ENCODE measurements around the gene PROM2. TPM values are rescaled to one million over a fixed set of nuclear protein-coding genes. Genes with fewer than 3 reads are reported as not detected.

PROM2 gene
- total RNA-seq, 1 donor from 2014 or later, result 0.93 TPM

DNA sequence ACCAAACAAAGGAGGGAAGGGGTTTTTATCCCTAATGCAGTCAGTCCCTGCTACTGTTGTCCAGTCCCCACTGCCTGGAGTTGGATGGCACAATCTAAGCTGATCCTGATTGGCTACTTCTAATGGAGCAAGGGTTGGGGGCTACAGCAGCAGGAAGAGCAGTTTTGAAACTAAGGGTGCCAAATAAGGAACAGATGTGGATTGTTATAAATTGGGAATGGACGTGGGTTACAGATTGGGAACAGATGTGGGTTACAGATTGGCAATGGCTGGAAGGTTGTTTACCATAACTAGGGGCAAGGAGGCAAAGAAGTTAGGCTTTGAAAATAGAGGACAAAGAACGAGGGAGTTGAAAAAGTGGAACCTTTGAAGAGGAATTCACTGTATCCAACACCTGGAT is 16.0 kb upstream of the PROM2 start:
- no peak overlapping the region for H3K27ac Mint-ChIP-seq
- CTCF ChIA-PET, result no interaction called here
- no peak for DNase-seq
- POLR2A ChIA-PET, result no interaction called here
- no peaks in the 10 kb centered on the region for H3K27me3 Mint-ChIP-seq
- no peak for TF ChIP-seq CTCF (IDR thresholded peaks at IDR 0.05)
- no peaks in the 10 kb centered on the region for H3K4me1 Mint-ChIP-seq
- H3K4me3 Mint-ChIP-seq, result no peak overlapping the region
- ATAC-seq (ENCODE audit: low read depth), result no peak
- intact Hi-C loops (cut with micrococcal nuclease), result no loop called here
- H3K36me3 Mint-ChIP-seq (ENCODE audit: low read depth), result no peaks in the 10 kb centered on the region
- peaks cover 20% of the 10 kb centered on the region for H3K9me3 Mint-ChIP-seq

- ATAC-seq (ENCODE audit: low read depth) (no peak), DNase-seq (no peak)
- POLR2A ChIA-PET, result no interaction called here
- H3K27ac Mint-ChIP-seq, result no peak overlapping the region
- peaks cover 17% of the 10 kb centered on the region for H3K9me3 Mint-ChIP-seq
- no peaks in the 10 kb centered on the region for H3K4me1 Mint-ChIP-seq
- TF ChIP-seq CTCF (IDR thresholded peaks at IDR 0.05), result no peak
- CTCF ChIA-PET, result no interaction called here
- no peaks in the 10 kb centered on the region for H3K27me3 Mint-ChIP-seq
- no peaks in the 10 kb centered on the region for H3K36me3 Mint-ChIP-seq (ENCODE audit: low read depth)
- H3K4me3 Mint-ChIP-seq, result no peak overlapping the region
- intact Hi-C loops (cut with micrococcal nuclease), result no loop called here
These were observed 13.9 kb upstream of the PROM2 start for GRCh38 chr2:95260028-95261023.

GRCh38 chr2:95261602-95262001 is 12.6 kb upstream of the PROM2 start:
- intact Hi-C loops (cut with micrococcal nuclease), result no loop called here
- Mint-ChIP-seq H3K27me3 (no peaks in the 10 kb centered on the region), H3K27ac (no peak overlapping the region), H3K9me3 (peaks cover 12% of the 10 kb centered on the region), H3K36me3 (ENCODE audit: low read depth) (no peaks in the 10 kb centered on the region), H3K4me1 (no peaks in the 10 kb centered on the region), H3K4me3 (no peak overlapping the region)
- ChIA-PET POLR2A (no interaction called here), CTCF (no interaction called here)
- TF ChIP-seq CTCF (IDR thresholded peaks at IDR 0.05), result no peak
- no peak for DNase-seq
- no peak for ATAC-seq (ENCODE audit: low read depth)

- Mint-ChIP-seq H3K4me1 (no peaks in the 10 kb centered on the region), H3K9me3 (peaks cover 8% of the 10 kb centered on the region), H3K4me3 (no peak overlapping the region), H3K36me3 (ENCODE audit: low read depth) (no peaks in the 10 kb centered on the region), H3K27me3 (no peaks in the 10 kb centered on the region), H3K27ac (no peak overlapping the region)
- intact Hi-C loops (cut with micrococcal nuclease), result no loop called here
- ChIA-PET POLR2A (no interaction called here), CTCF (no interaction called here)
- DNase-seq (no peak), ATAC-seq (ENCODE audit: low read depth) (no peak)
- no peak for TF ChIP-seq CTCF (IDR thresholded peaks at IDR 0.05)
These were observed 11.2 kb upstream of the PROM2 start for GRCh38 chr2:95262896-95263542.

DNA sequence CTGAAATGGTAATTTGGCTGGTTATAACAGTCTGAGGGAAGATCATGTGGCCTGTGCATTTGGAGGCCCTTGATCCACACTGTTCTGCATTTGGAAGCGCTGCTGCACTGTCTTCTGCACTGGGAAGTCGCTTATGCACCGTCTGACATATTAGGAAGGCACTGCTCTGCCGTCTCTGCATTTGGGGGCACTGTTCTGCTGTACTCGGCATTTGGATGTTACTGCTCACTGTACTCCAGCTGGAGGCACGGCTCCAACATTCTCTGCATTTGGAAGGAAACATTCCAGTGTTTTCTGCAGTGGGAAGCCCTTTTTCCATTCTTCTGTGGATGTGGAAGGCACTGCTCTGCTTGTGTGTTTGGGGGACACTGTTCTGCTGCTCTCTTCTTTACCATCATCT is 9.6 kb upstream of the PROM2 start:
- ChIA-PET CTCF (no interaction called here), POLR2A (no interaction called here)
- Mint-ChIP-seq H3K4me3 (no peak overlapping the region), H3K9me3 (no peaks in the 10 kb centered on the region), H3K27ac (no peak overlapping the region), H3K4me1 (no peaks in the 10 kb centered on the region), H3K27me3 (no peaks in the 10 kb centered on the region), H3K36me3 (ENCODE audit: low read depth) (no peaks in the 10 kb centered on the region)
- no peak for TF ChIP-seq CTCF (IDR thresholded peaks at IDR 0.05)
- intact Hi-C loops (cut with micrococcal nuclease), result no loop called here
- ATAC-seq (ENCODE audit: low read depth) (no peak), DNase-seq (no peak)
